Measurements from ENCODE around the gene SCAPER. TPM values are rescaled to one million over a fixed set of nuclear protein-coding genes. Genes with fewer than 3 reads are reported as not detected.

Gene SCAPER
- total RNA-seq, 1 experiment from 2014 or later = 6.3 TPM

DNA sequence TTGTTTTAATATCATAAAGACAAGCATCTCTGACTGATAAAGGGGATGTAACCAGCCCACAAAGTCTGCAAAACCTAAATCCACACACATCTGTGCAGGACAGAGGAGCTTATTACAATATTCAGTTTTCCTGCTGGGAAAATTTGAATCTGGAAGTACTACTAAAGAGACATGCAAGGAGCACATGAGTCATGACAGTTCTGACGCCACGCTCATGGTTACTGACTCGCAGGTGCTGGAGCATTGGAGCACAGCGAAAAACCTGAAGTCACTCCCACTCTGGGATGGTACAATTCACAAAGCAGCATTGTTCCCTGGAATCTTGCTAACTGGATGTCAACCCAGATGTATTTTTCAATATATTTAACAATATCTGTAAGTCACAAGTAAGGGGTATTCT lies 576.2 kb downstream of the SCAPER start:
- Histone ChIP-seq H3K4me2 (ENCODE audit: low read depth, low read length, poor library complexity, severe bottlenecking) (no peak overlapping the region), H4K20me1 (ENCODE audit: insufficient read depth, low read depth, low read length) (no peaks in the 10 kb centered on the region), H3K4me3 (ENCODE audit: low read length) (no peak overlapping the region), H3K27ac (ENCODE audit: low read length) (no peak overlapping the region), H3K9me3 (ENCODE audit: low read length) (no peaks in the 10 kb centered on the region), H2AFZ (ENCODE audit: low read length) (no peak overlapping the region), H3K79me2 (ENCODE audit: low read length) (no peaks in the 10 kb centered on the region), H3K36me3 (ENCODE audit: insufficient read depth, low read length) (no peaks in the 10 kb centered on the region), H3K9me2 (replicated peaks; ENCODE audit: insufficient read depth, low read length) (no peaks in the 10 kb centered on the region), H3K4me1 (ENCODE audit: low read length) (peaks cover 6% of the 10 kb centered on the region), H3K27me3 (ENCODE audit: low read length) (no peaks in the 10 kb centered on the region), H3K9ac (ENCODE audit: low read length) (no peak overlapping the region)
- no peak for DNase-seq

DNA sequence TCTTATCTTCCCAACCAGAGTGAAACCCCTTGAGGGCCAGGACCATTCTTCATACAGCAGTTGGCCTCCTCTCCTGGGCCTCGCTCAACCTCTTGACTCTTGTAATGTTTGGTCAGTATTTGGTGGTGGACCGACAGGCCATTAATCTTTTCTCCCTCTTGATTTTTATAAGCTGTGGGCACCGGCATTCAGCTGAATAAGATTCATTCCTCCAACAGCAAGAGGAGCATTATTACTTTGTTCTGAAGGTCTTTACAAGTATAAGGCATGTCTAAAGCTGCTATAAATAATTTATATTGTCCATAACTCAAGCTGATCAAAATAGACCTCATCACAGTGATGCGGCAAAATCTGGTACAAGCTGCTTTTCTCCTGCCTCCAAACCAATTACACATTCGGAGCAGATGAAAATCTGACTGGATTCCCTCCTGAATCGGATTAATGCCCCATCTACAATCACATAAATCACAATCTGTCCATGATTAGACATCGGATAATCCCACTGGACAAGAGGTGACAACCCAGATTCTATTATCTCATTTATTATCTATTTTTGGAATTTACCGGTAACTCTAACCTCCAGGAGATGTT lies 576.9 kb downstream of the SCAPER start:
- Histone ChIP-seq H2AFZ (ENCODE audit: low read length) (no peak overlapping the region), H3K9ac (ENCODE audit: low read length) (no peak overlapping the region), H3K4me2 (ENCODE audit: low read depth, low read length, poor library complexity, severe bottlenecking) (no peak overlapping the region), H4K20me1 (ENCODE audit: insufficient read depth, low read depth, low read length) (no peaks in the 10 kb centered on the region), H3K27me3 (ENCODE audit: low read length) (no peaks in the 10 kb centered on the region), H3K36me3 (ENCODE audit: insufficient read depth, low read length) (no peaks in the 10 kb centered on the region), H3K4me1 (ENCODE audit: low read length) (peaks cover 13% of the 10 kb centered on the region), H3K79me2 (ENCODE audit: low read length) (no peaks in the 10 kb centered on the region), H3K4me3 (ENCODE audit: low read length) (no peak overlapping the region), H3K9me3 (ENCODE audit: low read length) (no peaks in the 10 kb centered on the region), H3K9me2 (replicated peaks; ENCODE audit: insufficient read depth, low read length) (no peaks in the 10 kb centered on the region), H3K27ac (ENCODE audit: low read length) (no peak overlapping the region)
- no peak for DNase-seq

DNA sequence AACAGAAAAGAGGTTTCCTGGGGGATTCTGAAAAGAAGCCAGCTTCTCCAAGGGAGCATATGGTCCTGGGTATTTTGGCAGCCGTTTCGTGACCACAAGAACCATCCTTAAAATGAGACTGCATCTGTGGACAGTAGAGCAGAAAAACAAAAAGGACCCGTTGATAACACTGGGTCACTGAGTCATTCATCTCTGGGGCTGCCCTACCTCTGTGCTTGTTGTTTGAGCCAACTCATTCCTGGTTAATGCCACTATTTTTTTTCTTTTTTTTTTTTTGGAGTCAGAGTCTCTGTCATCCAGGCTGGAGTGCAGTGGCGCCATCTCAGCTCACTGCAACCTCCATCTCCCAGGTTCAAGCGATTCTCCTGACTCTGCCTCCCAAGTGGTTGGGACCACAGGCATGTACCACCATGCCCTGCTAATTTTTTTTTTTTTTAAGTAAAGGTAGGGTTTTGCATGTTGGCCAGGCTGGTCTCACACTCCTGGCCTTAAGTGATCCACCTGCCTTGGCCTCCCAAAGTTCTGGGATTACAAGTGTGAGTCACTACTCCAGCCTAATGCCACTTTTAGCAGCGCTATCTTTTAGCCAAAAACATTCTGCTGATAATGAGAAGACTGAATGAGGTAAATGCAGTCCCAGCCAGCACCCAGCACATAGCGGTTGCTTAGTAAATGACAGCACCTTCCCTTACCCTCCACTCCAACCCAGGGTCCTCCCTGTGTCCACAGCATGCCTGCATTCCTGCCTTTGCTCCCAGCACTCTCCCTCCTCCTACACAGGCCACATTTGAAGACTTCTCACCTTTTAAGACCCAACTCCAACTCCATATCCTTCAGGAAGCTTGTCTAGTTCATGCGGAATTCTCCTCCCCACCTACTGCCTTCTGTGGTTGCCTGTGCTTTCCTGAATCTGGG lies 577.7 kb downstream of the SCAPER start:
- no peak overlapping the region for H3K4me2 ChIP-seq (ENCODE audit: low read depth, low read length, poor library complexity, severe bottlenecking)
- no peak overlapping the region for H2AFZ ChIP-seq (ENCODE audit: low read length)

DNA sequence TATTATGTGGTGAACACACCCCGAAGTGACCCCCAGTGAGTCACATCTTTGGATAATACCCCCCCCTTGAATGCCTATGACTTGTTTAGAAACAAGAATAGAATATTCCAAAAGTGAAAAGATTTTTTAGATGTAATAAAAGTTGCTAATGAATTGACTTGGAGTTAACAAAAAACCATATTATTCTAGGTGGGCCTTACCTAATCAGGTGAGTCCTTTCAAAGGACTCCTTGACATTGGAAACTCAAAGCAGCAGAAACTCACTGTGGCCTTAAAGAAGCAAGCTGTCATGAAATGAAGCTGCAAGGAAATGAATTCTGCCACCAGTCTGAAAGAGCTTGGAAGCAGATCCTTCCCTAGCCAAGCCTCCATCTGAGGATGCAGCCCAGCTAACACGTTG lies 579.4 kb downstream of the SCAPER start:
- Histone ChIP-seq H3K4me1 (ENCODE audit: low read length) (peaks cover 18% of the 10 kb centered on the region), H3K27me3 (ENCODE audit: low read length) (no peaks in the 10 kb centered on the region), H3K27ac (ENCODE audit: low read length) (no peak overlapping the region), H3K4me2 (ENCODE audit: low read depth, low read length, poor library complexity, severe bottlenecking) (no peak overlapping the region), H3K9ac (ENCODE audit: low read length) (no peak overlapping the region), H3K4me3 (ENCODE audit: low read length) (no peak overlapping the region), H3K79me2 (ENCODE audit: low read length) (no peaks in the 10 kb centered on the region), H3K9me2 (replicated peaks; ENCODE audit: insufficient read depth, low read length) (no peaks in the 10 kb centered on the region), H3K36me3 (ENCODE audit: insufficient read depth, low read length) (no peaks in the 10 kb centered on the region), H3K9me3 (ENCODE audit: low read length) (no peaks in the 10 kb centered on the region), H2AFZ (ENCODE audit: low read length) (no peak overlapping the region), H4K20me1 (ENCODE audit: insufficient read depth, low read depth, low read length) (no peaks in the 10 kb centered on the region)
- DNase-seq = no peak

More for the DNA sequence above, 577.7 kb downstream of the SCAPER start:
- Histone ChIP-seq H3K9me3 (ENCODE audit: low read length) (no peaks in the 10 kb centered on the region), H3K9me2 (replicated peaks; ENCODE audit: insufficient read depth, low read length) (no peaks in the 10 kb centered on the region), H3K4me1 (ENCODE audit: low read length) (peaks cover 18% of the 10 kb centered on the region), H3K9ac (ENCODE audit: low read length) (no peak overlapping the region), H3K27me3 (ENCODE audit: low read length) (no peaks in the 10 kb centered on the region), H3K36me3 (ENCODE audit: insufficient read depth, low read length) (no peaks in the 10 kb centered on the region), H4K20me1 (ENCODE audit: insufficient read depth, low read depth, low read length) (no peaks in the 10 kb centered on the region), H3K79me2 (ENCODE audit: low read length) (no peaks in the 10 kb centered on the region), H3K27ac (ENCODE audit: low read length) (no peak overlapping the region), H3K4me3 (ENCODE audit: low read length) (no peak overlapping the region)
- no peak for DNase-seq

DNA sequence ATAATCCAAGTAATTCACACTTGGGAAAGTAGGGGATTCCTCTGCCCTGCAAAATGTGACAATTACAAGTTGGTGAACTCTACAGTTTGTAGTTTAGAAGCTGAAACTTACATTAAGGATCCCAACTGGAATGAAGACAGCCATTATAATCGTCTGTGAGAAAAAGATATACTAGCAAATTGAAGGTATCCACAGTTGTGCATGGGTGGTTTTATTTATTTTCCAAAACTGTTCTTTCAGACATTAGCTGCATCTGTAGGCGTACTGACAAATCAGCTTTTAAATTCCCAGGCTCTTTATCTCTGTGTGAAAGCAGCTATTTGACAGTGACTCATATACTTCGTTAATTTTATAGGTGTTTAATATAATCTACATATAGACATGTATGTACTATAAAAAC lies 581.1 kb downstream of the SCAPER start:
- Histone ChIP-seq H3K27me3 (ENCODE audit: low read length) (no peaks in the 10 kb centered on the region), H3K36me3 (ENCODE audit: insufficient read depth, low read length) (no peaks in the 10 kb centered on the region), H3K9ac (ENCODE audit: low read length) (no peak overlapping the region), H3K27ac (ENCODE audit: low read length) (no peak overlapping the region), H3K79me2 (ENCODE audit: low read length) (no peaks in the 10 kb centered on the region), H3K4me2 (ENCODE audit: low read depth, low read length, poor library complexity, severe bottlenecking) (no peak overlapping the region), H3K9me3 (ENCODE audit: low read length) (no peaks in the 10 kb centered on the region), H2AFZ (ENCODE audit: low read length) (no peak overlapping the region), H3K9me2 (replicated peaks; ENCODE audit: insufficient read depth, low read length) (no peaks in the 10 kb centered on the region), H3K4me3 (ENCODE audit: low read length) (no peak overlapping the region), H4K20me1 (ENCODE audit: insufficient read depth, low read depth, low read length) (no peaks in the 10 kb centered on the region), H3K4me1 (ENCODE audit: low read length) (peaks cover 18% of the 10 kb centered on the region)
- DNase-seq = no peak

DNA sequence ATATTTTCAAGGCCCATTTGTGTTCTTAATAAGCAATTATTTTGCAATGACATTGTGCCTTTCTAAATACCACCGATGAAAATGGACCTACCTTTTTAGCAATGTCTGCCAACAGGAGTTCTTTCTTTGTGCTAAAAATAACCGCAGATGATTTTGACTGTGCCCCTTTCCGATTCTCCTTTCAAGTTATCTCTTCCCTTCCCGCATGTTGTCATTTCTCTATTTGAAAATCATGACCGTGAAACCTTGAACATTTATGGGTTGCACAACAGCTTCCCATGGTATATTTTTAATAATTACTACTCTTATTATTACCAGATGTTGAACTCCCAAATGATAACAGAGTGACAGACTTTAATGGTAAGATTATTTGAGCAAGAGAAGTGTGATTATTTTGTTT lies 583.5 kb downstream of the SCAPER start:
- Histone ChIP-seq H3K27ac (ENCODE audit: low read length) (no peak overlapping the region), H3K4me2 (ENCODE audit: low read depth, low read length, poor library complexity, severe bottlenecking) (no peak overlapping the region), H2AFZ (ENCODE audit: low read length) (no peak overlapping the region), H3K9me2 (replicated peaks; ENCODE audit: insufficient read depth, low read length) (no peaks in the 10 kb centered on the region), H3K9me3 (ENCODE audit: low read length) (no peaks in the 10 kb centered on the region), H3K27me3 (ENCODE audit: low read length) (no peaks in the 10 kb centered on the region), H3K36me3 (ENCODE audit: insufficient read depth, low read length) (no peaks in the 10 kb centered on the region), H4K20me1 (ENCODE audit: insufficient read depth, low read depth, low read length) (no peaks in the 10 kb centered on the region), H3K9ac (ENCODE audit: low read length) (no peak overlapping the region), H3K4me3 (ENCODE audit: low read length) (no peak overlapping the region), H3K79me2 (ENCODE audit: low read length) (no peaks in the 10 kb centered on the region), H3K4me1 (ENCODE audit: low read length) (peaks cover 18% of the 10 kb centered on the region)
- no peak for DNase-seq

DNA sequence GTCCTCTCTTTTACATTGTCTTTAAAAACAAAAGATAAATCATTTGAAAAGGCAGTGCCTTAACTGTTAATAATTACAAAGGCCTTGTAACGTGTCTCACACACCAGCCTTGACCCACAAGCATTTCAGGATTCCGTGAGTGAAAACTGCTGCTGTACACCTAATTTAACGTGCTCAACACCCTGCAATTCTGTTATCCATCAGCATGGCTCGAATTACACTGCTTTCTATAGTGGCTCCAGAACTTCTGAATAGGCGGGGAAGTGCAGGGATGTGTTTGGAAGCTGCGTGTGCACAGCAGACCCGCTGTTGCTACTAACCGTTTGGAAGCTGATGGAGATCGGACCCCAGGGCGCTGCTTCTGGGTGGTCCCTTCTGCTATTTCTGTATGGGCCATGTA lies 584.0 kb downstream of the SCAPER start:
- no peak overlapping the region for H3K4me3 ChIP-seq (ENCODE audit: low read length)
- H3K9ac ChIP-seq (ENCODE audit: low read length) = no peak overlapping the region
- no peak overlapping the region for H3K27ac ChIP-seq (ENCODE audit: low read length)
- H3K27me3 ChIP-seq (ENCODE audit: low read length) = no peaks in the 10 kb centered on the region
- no peak for DNase-seq
- H3K4me1 ChIP-seq (ENCODE audit: low read length) = peaks cover 18% of the 10 kb centered on the region
- H3K79me2 ChIP-seq (ENCODE audit: low read length) = no peaks in the 10 kb centered on the region
- H2AFZ ChIP-seq (ENCODE audit: low read length) = no peak overlapping the region
- no peaks in the 10 kb centered on the region for H3K9me3 ChIP-seq (ENCODE audit: low read length)
- H3K9me2 ChIP-seq (replicated peaks; ENCODE audit: insufficient read depth, low read length) = no peaks in the 10 kb centered on the region
- H4K20me1 ChIP-seq (ENCODE audit: insufficient read depth, low read depth, low read length) = no peaks in the 10 kb centered on the region
- no peaks in the 10 kb centered on the region for H3K36me3 ChIP-seq (ENCODE audit: insufficient read depth, low read length)
- no peak overlapping the region for H3K4me2 ChIP-seq (ENCODE audit: low read depth, low read length, poor library complexity, severe bottlenecking)

DNA sequence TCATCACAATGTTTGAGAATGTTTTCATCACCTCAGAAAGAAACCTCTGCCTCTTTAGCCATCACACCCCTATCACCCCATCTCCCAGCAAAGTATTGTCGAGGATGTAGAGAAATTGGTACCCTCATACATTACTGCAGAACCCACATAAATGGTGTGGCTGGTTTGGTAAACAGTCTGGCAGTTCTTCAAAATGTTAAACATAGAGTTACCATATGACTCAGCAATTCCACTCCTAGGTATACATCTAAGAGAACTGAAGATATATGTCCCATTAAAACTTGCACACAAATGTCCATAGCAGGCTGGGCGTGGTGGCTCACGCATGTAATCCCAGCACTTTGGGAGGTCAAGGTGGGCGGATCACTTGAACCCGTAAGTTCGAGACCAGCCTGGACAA lies 585.1 kb downstream of the SCAPER start:
- H2AFZ ChIP-seq (ENCODE audit: low read length) = no peak overlapping the region
- no peak overlapping the region for H3K4me2 ChIP-seq (ENCODE audit: low read depth, low read length, poor library complexity, severe bottlenecking)
- no peak for DNase-seq
- H3K9me2 ChIP-seq (replicated peaks; ENCODE audit: insufficient read depth, low read length) = no peaks in the 10 kb centered on the region
- H3K9me3 ChIP-seq (ENCODE audit: low read length) = no peaks in the 10 kb centered on the region
- H3K36me3 ChIP-seq (ENCODE audit: insufficient read depth, low read length) = no peaks in the 10 kb centered on the region
- H3K79me2 ChIP-seq (ENCODE audit: low read length) = no peaks in the 10 kb centered on the region
- H3K27ac ChIP-seq (ENCODE audit: low read length) = no peak overlapping the region
- H3K4me1 ChIP-seq (ENCODE audit: low read length) = peaks cover 18% of the 10 kb centered on the region
- no peaks in the 10 kb centered on the region for H3K27me3 ChIP-seq (ENCODE audit: low read length)
- no peak overlapping the region for H3K9ac ChIP-seq (ENCODE audit: low read length)
- no peaks in the 10 kb centered on the region for H4K20me1 ChIP-seq (ENCODE audit: insufficient read depth, low read depth, low read length)
- no peak overlapping the region for H3K4me3 ChIP-seq (ENCODE audit: low read length)
